ENCODE results near the gene CBFA2T2.

The CBFA2T2 gene

GRCh38 chr20:33656010-33656782, 166.3 kb downstream of the CBFA2T2 start:
- H3K4me3 ChIP-seq (replicated peaks; ENCODE audit: low read depth, low read length): no peak overlapping the region
- H3K27me3 ChIP-seq (replicated peaks; ENCODE audit: control insufficient read depth, insufficient read depth, low read length): no peaks in the 10 kb centered on the region
- H3K36me3 ChIP-seq (ENCODE audit: control insufficient read depth, insufficient read depth, low read length): 0 out of 2 replicates have a peak, but pooled peaks cover 4% of the 10 kb centered on the region
- DNase-seq (ENCODE audit: extremely low read depth, insufficient read length): no peak
- no peak for TF ChIP-seq CTCF (IDR thresholded peaks at IDR 0.05; ENCODE audit: insufficient read depth, low read length, poor library complexity, severe bottlenecking)

GRCh38 chr20:33656783-33657703, 167.1 kb downstream of the CBFA2T2 start:
- no peak for TF ChIP-seq CTCF (IDR thresholded peaks at IDR 0.05; ENCODE audit: insufficient read depth, low read length, poor library complexity, severe bottlenecking)
- H3K27me3 ChIP-seq (replicated peaks; ENCODE audit: control insufficient read depth, insufficient read depth, low read length): no peaks in the 10 kb centered on the region
- no peak for DNase-seq (ENCODE audit: extremely low read depth, insufficient read length)
- 0 out of 2 replicates have a peak, but pooled peaks cover 4% of the 10 kb centered on the region for H3K36me3 ChIP-seq (ENCODE audit: control insufficient read depth, insufficient read depth, low read length)
- no peak overlapping the region for H3K4me3 ChIP-seq (replicated peaks; ENCODE audit: low read depth, low read length)

- Histone ChIP-seq H3K36me3 (ENCODE audit: control insufficient read depth, insufficient read depth, low read length) (0 out of 2 replicates have a peak, but pooled peaks cover 4% of the 10 kb centered on the region), H3K27me3 (replicated peaks; ENCODE audit: control insufficient read depth, insufficient read depth, low read length) (no peaks in the 10 kb centered on the region)
- TF ChIP-seq CTCF (IDR thresholded peaks at IDR 0.05; ENCODE audit: insufficient read depth, low read length, poor library complexity, severe bottlenecking): no peak
Observed at GRCh38 chr20:33657704-33658095, 167.8 kb downstream of the CBFA2T2 start.

GRCh38 chr20:33658510-33658909, 168.6 kb downstream of the CBFA2T2 start:
- TF ChIP-seq CTCF (IDR thresholded peaks at IDR 0.05; ENCODE audit: insufficient read depth, low read length, poor library complexity, severe bottlenecking): no peak
- 0 out of 2 replicates have a peak, but pooled peaks cover 4% of the 10 kb centered on the region for H3K36me3 ChIP-seq (ENCODE audit: control insufficient read depth, insufficient read depth, low read length)
- H3K4me3 ChIP-seq (replicated peaks; ENCODE audit: low read depth, low read length): no peak overlapping the region
- H3K27me3 ChIP-seq (replicated peaks; ENCODE audit: control insufficient read depth, insufficient read depth, low read length): no peaks in the 10 kb centered on the region
- DNase-seq (ENCODE audit: extremely low read depth, insufficient read length): no peak

More at GRCh38 chr20:33657704-33658095, 167.8 kb downstream of the CBFA2T2 start:
- H3K4me3 ChIP-seq (replicated peaks; ENCODE audit: low read depth, low read length): no peak overlapping the region
- no peak for DNase-seq (ENCODE audit: extremely low read depth, insufficient read length)

- no peak for TF ChIP-seq CTCF (IDR thresholded peaks at IDR 0.05; ENCODE audit: insufficient read depth, low read length, poor library complexity, severe bottlenecking)
- no peak for DNase-seq (ENCODE audit: extremely low read depth, insufficient read length)
- H3K27me3 ChIP-seq (replicated peaks; ENCODE audit: control insufficient read depth, insufficient read depth, low read length): no peaks in the 10 kb centered on the region
- no peak overlapping the region for H3K4me3 ChIP-seq (replicated peaks; ENCODE audit: low read depth, low read length)
- H3K36me3 ChIP-seq (ENCODE audit: control insufficient read depth, insufficient read depth, low read length): 0 out of 2 replicates have a peak, but pooled peaks cover 4% of the 10 kb centered on the region
Observed at GRCh38 chr20:33658929-33659328, 169.0 kb downstream of the CBFA2T2 start.

Measured in GM06990 (cell line).